ENCODE measurements around the gene ZFP2.

The ZFP2 gene

GRCh38 chr5:178899289-178899688 is 3.6 kb downstream of the ZFP2 start:
- peaks cover 3% of the 10 kb centered on the region for H3K4me1 Mint-ChIP-seq
- CTCF ChIA-PET: no interaction called here
- H3K27ac Mint-ChIP-seq: no peak overlapping the region
- peaks cover 8% of the 10 kb centered on the region for H3K27me3 Mint-ChIP-seq
- no peak overlapping the region for H3K4me3 Mint-ChIP-seq
- DNase-seq: no peak
- peaks cover 34% of the 10 kb centered on the region for H3K9me3 Mint-ChIP-seq
- peaks cover 9% of the 10 kb centered on the region for H3K36me3 Mint-ChIP-seq

- H3K27me3 Mint-ChIP-seq: no peaks in the 10 kb centered on the region
- H3K4me3 Mint-ChIP-seq: no peak overlapping the region
- peaks cover 34% of the 10 kb centered on the region for H3K9me3 Mint-ChIP-seq
These were observed 7.1 kb downstream of the ZFP2 start for GRCh38 chr5:178902849-178903248.

GRCh38 chr5:178931846-178932760 is 36.4 kb downstream of the ZFP2 start:
- CTCF ChIA-PET: interaction anchor here (0.6 kb wide), 1 partner anchor 18 kb away, joined by 3 read pairs; no protein-coding TSS in a partner anchor
- no peak for DNase-seq
- Mint-ChIP-seq H3K27ac (no peak overlapping the region), H3K9me3 (peaks cover 87% of the 10 kb centered on the region), H3K27me3 (no peaks in the 10 kb centered on the region), H3K4me3 (no peak overlapping the region), H3K4me1 (no peaks in the 10 kb centered on the region), H3K36me3 (peaks cover 10% of the 10 kb centered on the region)

More at GRCh38 chr5:178902849-178903248, 7.1 kb downstream of the ZFP2 start:
- no peaks in the 10 kb centered on the region for H3K4me1 Mint-ChIP-seq
- H3K27ac Mint-ChIP-seq: no peak overlapping the region
- peaks cover 2% of the 10 kb centered on the region for H3K36me3 Mint-ChIP-seq
- DNase-seq: no peak
- CTCF ChIA-PET: no interaction called here

GRCh38 chr5:178940569-178941360 is 45.1 kb downstream of the ZFP2 start, which contains the start of gene ZNF454:
Gene ZNF454, plus strand, starts transcription at chr5:178941198. Its CDS starts 1,594 bp downstream, at chr5:178942792.
- Mint-ChIP-seq H3K4me3 (no peak within 1 kb of the TSS), H3K36me3 (peaks cover 2% of the 10 kb centered on the region), H3K9me3 (peaks cover 72% of the 10 kb centered on the region), H3K27ac (no peak within 1 kb of the TSS), H3K27me3 (peaks cover 16% of the 10 kb centered on the region), H3K4me1 (no peaks in the 10 kb centered on the region)
- CTCF ChIA-PET: no interaction called here
- DNase-seq: no peak

GRCh38 chr5:178941361-178941760 is 45.6 kb downstream of the ZFP2 start:
- no peaks in the 10 kb centered on the region for H3K4me1 Mint-ChIP-seq
- peaks cover 16% of the 10 kb centered on the region for H3K27me3 Mint-ChIP-seq
- H3K27ac Mint-ChIP-seq: no peak overlapping the region
- CTCF ChIA-PET: no interaction called here
- DNase-seq: no peak
- H3K4me3 Mint-ChIP-seq: no peak overlapping the region
- peaks cover 2% of the 10 kb centered on the region for H3K36me3 Mint-ChIP-seq
- peaks cover 69% of the 10 kb centered on the region for H3K9me3 Mint-ChIP-seq

GRCh38 chr5:178965465-178966055 is 69.8 kb downstream of the ZFP2 start:
- H3K4me3 Mint-ChIP-seq: no peak overlapping the region
- peaks cover 2% of the 10 kb centered on the region for H3K36me3 Mint-ChIP-seq
- peaks cover 75% of the 10 kb centered on the region for H3K9me3 Mint-ChIP-seq
- no peak for DNase-seq
- CTCF ChIA-PET: no interaction called here
- no peaks in the 10 kb centered on the region for H3K4me1 Mint-ChIP-seq
- no peak overlapping the region for H3K27ac Mint-ChIP-seq
- H3K27me3 Mint-ChIP-seq: no peaks in the 10 kb centered on the region

GRCh38 chr5:178981381-178981780 is 85.7 kb downstream of the ZFP2 start:
- Mint-ChIP-seq H3K4me1 (no peaks in the 10 kb centered on the region), H3K9me3 (peaks cover 57% of the 10 kb centered on the region), H3K27me3 (no peaks in the 10 kb centered on the region), H3K4me3 (no peak overlapping the region), H3K36me3 (no peaks in the 10 kb centered on the region), H3K27ac (no peak overlapping the region)
- no peak for DNase-seq
- CTCF ChIA-PET: no interaction called here

Measured in activated naive CD4-positive, alpha-beta T cell treated with anti-CD3 and anti-CD28 coated beads, Interleukin-2, amount 10 ng/mL, durations not matched to agents 7 days and 5 days (primary cell).